Measurements from ENCODE around the gene CCDC34. TPM values are rescaled to one million over a fixed set of nuclear protein-coding genes. Genes with fewer than 3 reads are reported as not detected.

CCDC34 gene
- total RNA-seq, 1 experiment from 2014 or later, result 18.7 TPM

DNA sequence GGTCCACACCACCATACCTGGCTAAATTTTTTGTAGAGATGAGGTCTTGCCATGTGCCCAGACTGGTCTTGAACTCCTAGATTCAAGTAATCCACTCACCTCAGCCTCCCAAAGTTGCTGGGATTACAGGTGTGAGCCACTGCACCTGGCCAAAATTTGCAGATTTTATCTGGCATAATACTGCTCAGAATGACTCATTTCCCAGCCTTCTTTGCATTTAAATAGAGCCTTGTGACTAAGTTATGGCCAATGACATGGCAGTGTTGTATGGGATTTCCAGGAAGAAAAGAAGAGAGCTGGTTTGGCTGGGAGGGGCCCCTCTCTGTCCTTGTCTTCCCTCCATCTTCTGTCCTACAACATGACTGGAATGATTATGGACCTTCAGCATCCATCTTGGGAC lies 55.8 kb downstream of the CCDC34 start:
- ATAC-seq (no peak), DNase-seq (ENCODE audit: low read depth, low spot score) (no peak)
- Histone ChIP-seq H3K27me3 (ENCODE audit: insufficient read depth, low read length) (no peaks in the 10 kb centered on the region), H3K9me2 (ENCODE audit: insufficient read depth) (0 out of 2 replicates have a peak, but pooled peaks cover 3% of the 10 kb centered on the region), H3K27ac (ENCODE audit: low read depth, low read length) (no peak overlapping the region), H3K79me2 (ENCODE audit: insufficient read depth, low read length) (no peaks in the 10 kb centered on the region), H3K4me1 (ENCODE audit: control insufficient read depth in 1 of 2, insufficient read depth in 2 of 2, low read length in 2 of 2) (no peaks in the 10 kb centered on the region), H3K4me3 (replicated peaks in 1 of 2; ENCODE audit: low read depth in 1 of 2, low read length in 2 of 2) (no peak overlapping the region), H3K36me3 (ENCODE audit: control insufficient read depth in 1 of 2, insufficient read depth in 2 of 2, low read length in 2 of 2) (no peaks in the 10 kb centered on the region), H2AFZ (ENCODE audit: low read depth, low read length, poor library complexity, severe bottlenecking) (no peak overlapping the region), H3K9me3 (ENCODE audit: control insufficient read depth in 1 of 2, insufficient read depth in 1 of 2, low read depth in 1 of 2, low read length in 2 of 2) (no peaks in the 10 kb centered on the region), H3K9ac (ENCODE audit: low read length) (no peak overlapping the region), H3K4me2 (ENCODE audit: low read length) (no peak overlapping the region), H4K20me1 (ENCODE audit: insufficient read depth) (no peaks in the 10 kb centered on the region)
- ChIA-PET POLR2A (no interaction called here), CTCF (interaction anchor here (2.9 kb wide), 1 partner anchor 11 kb away, joined by 13 read pairs; no protein-coding TSS in a partner anchor), RAD21 (ENCODE audit: low non-redundant PET in 1 of 2, low total read pairs in 2 of 2, uncharacterized antibody in 2 of 2, unreplicated experiment in 2 of 2) (no interaction called here)
- TF ChIP-seq ELF1 (IDR thresholded peaks at IDR 0.05; ENCODE audit: borderline replicate concordance, low read depth), result no peak
- no peak for TF ChIP-seq EZH2 (IDR thresholded peaks at IDR 0.05)
- TF ChIP-seq, protein P1, sequence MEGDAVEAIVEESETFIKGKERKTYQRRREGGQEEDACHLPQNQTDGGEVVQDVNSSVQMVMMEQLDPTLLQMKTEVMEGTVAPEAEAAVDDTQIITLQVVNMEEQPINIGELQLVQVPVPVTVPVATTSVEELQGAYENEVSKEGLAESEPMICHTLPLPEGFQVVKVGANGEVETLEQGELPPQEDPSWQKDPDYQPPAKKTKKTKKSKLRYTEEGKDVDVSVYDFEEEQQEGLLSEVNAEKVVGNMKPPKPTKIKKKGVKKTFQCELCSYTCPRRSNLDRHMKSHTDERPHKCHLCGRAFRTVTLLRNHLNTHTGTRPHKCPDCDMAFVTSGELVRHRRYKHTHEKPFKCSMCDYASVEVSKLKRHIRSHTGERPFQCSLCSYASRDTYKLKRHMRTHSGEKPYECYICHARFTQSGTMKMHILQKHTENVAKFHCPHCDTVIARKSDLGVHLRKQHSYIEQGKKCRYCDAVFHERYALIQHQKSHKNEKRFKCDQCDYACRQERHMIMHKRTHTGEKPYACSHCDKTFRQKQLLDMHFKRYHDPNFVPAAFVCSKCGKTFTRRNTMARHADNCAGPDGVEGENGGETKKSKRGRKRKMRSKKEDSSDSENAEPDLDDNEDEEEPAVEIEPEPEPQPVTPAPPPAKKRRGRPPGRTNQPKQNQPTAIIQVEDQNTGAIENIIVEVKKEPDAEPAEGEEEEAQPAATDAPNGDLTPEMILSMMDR (IDR thresholded peaks at IDR 0.05 in 2 of 3, conservative IDR thresholded peaks at IDR 0.05 in 1 of 3; ENCODE audit: borderline replicate concordance in 1 of 3, insufficient read depth in 1 of 3, low read depth in 2 of 3, low read length in 2 of 3), result no peak
- BruUV-seq (replicated peaks), result no TSS peak
- intact Hi-C loops (cut with micrococcal nuclease), result no loop called here

DNA sequence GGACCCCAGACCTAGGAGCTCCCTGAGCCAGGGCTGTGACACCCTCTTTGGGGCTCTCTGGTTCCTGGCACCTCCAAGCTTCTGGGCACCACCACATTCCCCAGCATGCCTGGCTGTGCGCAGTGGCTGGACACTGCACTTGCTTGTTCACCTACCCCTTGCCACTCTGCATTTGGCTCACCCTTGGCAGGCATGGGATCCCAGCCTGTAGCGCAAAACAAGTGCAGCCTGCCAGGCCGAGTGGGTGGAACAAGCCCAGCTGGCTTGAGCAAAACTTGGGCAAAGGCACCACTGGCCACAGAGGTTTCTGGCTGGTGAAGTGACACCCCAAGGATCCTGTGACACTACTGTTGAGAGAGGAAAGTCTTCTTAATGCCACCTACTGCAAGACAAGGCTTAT lies 57.3 kb downstream of the CCDC34 start:
- ATAC-seq (no peak), DNase-seq (ENCODE audit: low read depth, low spot score) (no peak)
- TF ChIP-seq ZFX (IDR thresholded peaks at IDR 0.05) (no peak), EZH2 (IDR thresholded peaks at IDR 0.05) (no peak)
- H4K20me1 ChIP-seq (ENCODE audit: insufficient read depth), result no peaks in the 10 kb centered on the region
- H3K79me2 ChIP-seq (ENCODE audit: insufficient read depth, low read length), result no peaks in the 10 kb centered on the region
- 0 out of 2 replicates have a peak, but pooled peaks cover 3% of the 10 kb centered on the region for H3K9me2 ChIP-seq (ENCODE audit: insufficient read depth)
- no peak overlapping the region for H3K4me2 ChIP-seq (ENCODE audit: low read length)
- no peak overlapping the region for H3K4me3 ChIP-seq (replicated peaks in 1 of 2; ENCODE audit: low read depth in 1 of 2, low read length in 2 of 2)
- H3K9me3 ChIP-seq (ENCODE audit: control insufficient read depth in 1 of 2, insufficient read depth in 1 of 2, low read depth in 1 of 2, low read length in 2 of 2), result no peaks in the 10 kb centered on the region
- H3K36me3 ChIP-seq (ENCODE audit: control insufficient read depth in 1 of 2, insufficient read depth in 2 of 2, low read length in 2 of 2), result no peaks in the 10 kb centered on the region
- BruUV-seq (replicated peaks), result no TSS peak
- no peaks in the 10 kb centered on the region for H3K27me3 ChIP-seq (ENCODE audit: insufficient read depth, low read length)
- no peak overlapping the region for H3K9ac ChIP-seq (ENCODE audit: low read length)
- no peak overlapping the region for H2AFZ ChIP-seq (ENCODE audit: low read depth, low read length, poor library complexity, severe bottlenecking)
- no peaks in the 10 kb centered on the region for H3K4me1 ChIP-seq (ENCODE audit: control insufficient read depth in 1 of 2, insufficient read depth in 2 of 2, low read length in 2 of 2)
- H3K27ac ChIP-seq (ENCODE audit: low read depth, low read length), result no peak overlapping the region
- intact Hi-C loops (cut with micrococcal nuclease), result no loop called here
- ChIA-PET CTCF (no interaction called here), RAD21 (ENCODE audit: low non-redundant PET in 1 of 2, low total read pairs in 2 of 2, uncharacterized antibody in 2 of 2, unreplicated experiment in 2 of 2) (no interaction called here), POLR2A (no interaction called here)

Data from HCT116 (cell line).